ENCODE data around the gene PLAC9. TPM values are rescaled to one million over a fixed set of nuclear protein-coding genes. Genes with fewer than 3 reads are reported as not detected.

The PLAC9 gene
- total and polyA plus RNA-seq, 2 experiments from 2014 or later: 1.9 TPM; not detected in 1

GRCh38 chr10:80100861-80101695, 31.5 kb upstream of the PLAC9 start:
- no peaks in the 10 kb centered on the region for H3K4me1 ChIP-seq (ENCODE audit: low read depth)
- H3K9me3 ChIP-seq (ENCODE audit: low read depth): no peaks in the 10 kb centered on the region
- no peak overlapping the region for H3K27ac ChIP-seq
- H3K36me3 ChIP-seq: no peaks in the 10 kb centered on the region
- TF ChIP-seq CTCF (IDR thresholded peaks at IDR 0.05; ENCODE audit: low read depth, low read length): no peak
- DNase-seq (ENCODE audit: low read depth in 1 of 2, low spot score in 1 of 2): peak in 1 of 2 donors; percentile 10
- H3K4me3 ChIP-seq: no peak overlapping the region
- no peaks in the 10 kb centered on the region for H3K27me3 ChIP-seq

GRCh38 chr10:80104066-80104926, 28.2 kb upstream of the PLAC9 start:
- Histone ChIP-seq H3K27ac (no peak overlapping the region), H3K9me3 (ENCODE audit: low read depth) (no peaks in the 10 kb centered on the region)

GRCh38 chr10:80108576-80109239, 23.8 kb upstream of the PLAC9 start:
- Histone ChIP-seq H3K27ac (no peak overlapping the region), H3K27me3 (no peaks in the 10 kb centered on the region), H3K36me3 (no peaks in the 10 kb centered on the region), H3K4me1 (ENCODE audit: low read depth) (no peaks in the 10 kb centered on the region), H3K9me3 (ENCODE audit: low read depth) (no peaks in the 10 kb centered on the region), H3K4me3 (no peak overlapping the region)
- TF ChIP-seq CTCF (IDR thresholded peaks at IDR 0.05; ENCODE audit: low read depth, low read length): no peak
- no peak for DNase-seq (ENCODE audit: low read depth in 1 of 2, low spot score in 1 of 2)

More at GRCh38 chr10:80104066-80104926, 28.2 kb upstream of the PLAC9 start:
- H3K4me3 ChIP-seq: no peak overlapping the region
- no peaks in the 10 kb centered on the region for H3K36me3 ChIP-seq
- DNase-seq (ENCODE audit: low read depth in 1 of 2, low spot score in 1 of 2): peak in 1 of 2 donors; percentile 89
- no peak for TF ChIP-seq CTCF (IDR thresholded peaks at IDR 0.05; ENCODE audit: low read depth, low read length)
- H3K27me3 ChIP-seq: no peaks in the 10 kb centered on the region
- H3K4me1 ChIP-seq (ENCODE audit: low read depth): no peaks in the 10 kb centered on the region

GRCh38 chr10:80110986-80111385, 21.5 kb upstream of the PLAC9 start:
- Histone ChIP-seq H3K4me1 (ENCODE audit: low read depth) (no peaks in the 10 kb centered on the region), H3K27me3 (no peaks in the 10 kb centered on the region), H3K4me3 (no peak overlapping the region), H3K36me3 (no peaks in the 10 kb centered on the region), H3K27ac (no peak overlapping the region), H3K9me3 (ENCODE audit: low read depth) (no peaks in the 10 kb centered on the region)
- peak in 1 of 2 donors; percentile 38 for DNase-seq (ENCODE audit: low read depth in 1 of 2, low spot score in 1 of 2)
- no peak for TF ChIP-seq CTCF (IDR thresholded peaks at IDR 0.05; ENCODE audit: low read depth, low read length)

- no peak for TF ChIP-seq CTCF (IDR thresholded peaks at IDR 0.05; ENCODE audit: low read depth, low read length)
- H3K4me1 ChIP-seq (ENCODE audit: low read depth): no peaks in the 10 kb centered on the region
- no peaks in the 10 kb centered on the region for H3K9me3 ChIP-seq (ENCODE audit: low read depth)
- DNase-seq (ENCODE audit: low read depth in 1 of 2, low spot score in 1 of 2): no peak
- H3K36me3 ChIP-seq: no peaks in the 10 kb centered on the region
- H3K4me3 ChIP-seq: no peak overlapping the region
- no peak overlapping the region for H3K27ac ChIP-seq
- no peaks in the 10 kb centered on the region for H3K27me3 ChIP-seq
Observed at GRCh38 chr10:80118669-80119068, 13.9 kb upstream of the PLAC9 start.

Data from cardiac muscle cell (in vitro differentiated cells and primary cell).